ENCODE data around the gene PTGES. TPM values are rescaled to one million over a fixed set of nuclear protein-coding genes. Genes with fewer than 3 reads are reported as not detected.
"Not testable (repeated sequence)": the region's sequence is repeated elsewhere in the genome, so short reads cannot be mapped to it uniquely, and the experiment has no call there.

Gene PTGES
- total RNA-seq, 1 donor from 2014 or later, result 1.2 TPM

DNA sequence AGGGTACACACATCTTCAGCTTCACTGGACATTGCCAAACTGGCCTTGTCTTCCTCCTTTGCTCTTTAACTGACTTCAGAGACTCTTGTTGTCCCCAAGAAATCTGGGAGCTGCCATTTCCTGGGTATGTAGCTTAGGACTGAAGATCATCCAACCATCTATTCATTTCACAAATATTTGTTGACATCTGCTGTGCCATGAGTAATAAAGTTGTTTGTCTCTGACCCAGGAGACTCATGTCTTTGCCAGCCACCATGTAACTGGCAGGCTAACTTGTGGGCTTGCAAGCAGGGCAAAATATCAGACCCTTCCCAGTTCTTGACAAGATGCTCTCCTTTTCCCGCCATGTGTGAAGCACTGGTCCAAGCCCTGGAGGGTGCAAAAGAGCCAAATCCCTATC lies 33.0 kb upstream of the PTGES start:
- no peaks in the 10 kb centered on the region for H3K9me3 Mint-ChIP-seq
- no peak overlapping the region for H3K4me3 Mint-ChIP-seq

DNA sequence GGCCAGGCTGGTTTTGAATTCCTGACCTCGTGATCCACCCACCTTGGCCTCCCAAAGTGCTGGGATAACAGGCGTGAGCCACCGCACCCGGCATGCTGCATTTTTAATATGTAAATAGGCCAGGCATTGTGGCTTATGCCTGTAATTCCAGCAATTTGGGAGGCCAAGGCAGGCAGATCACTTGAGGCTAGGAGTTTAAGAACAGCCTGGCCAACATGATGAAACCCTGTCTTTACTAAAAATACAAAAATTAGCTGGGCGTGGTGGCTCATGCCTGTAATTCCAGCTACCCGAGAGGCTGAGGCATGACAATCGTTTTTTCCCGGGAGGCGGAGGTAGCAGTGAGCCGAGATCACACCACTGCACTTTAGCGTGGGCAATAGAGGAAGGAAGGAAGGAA lies 32.1 kb upstream of the PTGES start:
- not testable (repeated sequence) for H3K36me3 Mint-ChIP-seq (ENCODE audit: low read depth); H3K27ac Mint-ChIP-seq (ENCODE audit: unreplicated experiment); DNase-seq (ENCODE audit: low read depth, low spot score); H3K9me3 Mint-ChIP-seq; H3K4me1 Mint-ChIP-seq; H3K4me3 Mint-ChIP-seq
- peaks cover 43% of the 10 kb centered on the region for H3K27me3 Mint-ChIP-seq (ENCODE audit: low read depth)

More for the DNA sequence above, 33.0 kb upstream of the PTGES start:
- Mint-ChIP-seq H3K36me3 (ENCODE audit: low read depth) (no peaks in the 10 kb centered on the region), H3K27me3 (ENCODE audit: low read depth) (peaks cover 48% of the 10 kb centered on the region), H3K27ac (ENCODE audit: unreplicated experiment) (no peak overlapping the region), H3K4me1 (peaks cover 4% of the 10 kb centered on the region)
- TF ChIP-seq, protein P1, sequence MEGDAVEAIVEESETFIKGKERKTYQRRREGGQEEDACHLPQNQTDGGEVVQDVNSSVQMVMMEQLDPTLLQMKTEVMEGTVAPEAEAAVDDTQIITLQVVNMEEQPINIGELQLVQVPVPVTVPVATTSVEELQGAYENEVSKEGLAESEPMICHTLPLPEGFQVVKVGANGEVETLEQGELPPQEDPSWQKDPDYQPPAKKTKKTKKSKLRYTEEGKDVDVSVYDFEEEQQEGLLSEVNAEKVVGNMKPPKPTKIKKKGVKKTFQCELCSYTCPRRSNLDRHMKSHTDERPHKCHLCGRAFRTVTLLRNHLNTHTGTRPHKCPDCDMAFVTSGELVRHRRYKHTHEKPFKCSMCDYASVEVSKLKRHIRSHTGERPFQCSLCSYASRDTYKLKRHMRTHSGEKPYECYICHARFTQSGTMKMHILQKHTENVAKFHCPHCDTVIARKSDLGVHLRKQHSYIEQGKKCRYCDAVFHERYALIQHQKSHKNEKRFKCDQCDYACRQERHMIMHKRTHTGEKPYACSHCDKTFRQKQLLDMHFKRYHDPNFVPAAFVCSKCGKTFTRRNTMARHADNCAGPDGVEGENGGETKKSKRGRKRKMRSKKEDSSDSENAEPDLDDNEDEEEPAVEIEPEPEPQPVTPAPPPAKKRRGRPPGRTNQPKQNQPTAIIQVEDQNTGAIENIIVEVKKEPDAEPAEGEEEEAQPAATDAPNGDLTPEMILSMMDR (conservative IDR thresholded peaks at IDR 0.05), result no peak
- DNase-seq (ENCODE audit: low read depth, low spot score), result no peak

DNA sequence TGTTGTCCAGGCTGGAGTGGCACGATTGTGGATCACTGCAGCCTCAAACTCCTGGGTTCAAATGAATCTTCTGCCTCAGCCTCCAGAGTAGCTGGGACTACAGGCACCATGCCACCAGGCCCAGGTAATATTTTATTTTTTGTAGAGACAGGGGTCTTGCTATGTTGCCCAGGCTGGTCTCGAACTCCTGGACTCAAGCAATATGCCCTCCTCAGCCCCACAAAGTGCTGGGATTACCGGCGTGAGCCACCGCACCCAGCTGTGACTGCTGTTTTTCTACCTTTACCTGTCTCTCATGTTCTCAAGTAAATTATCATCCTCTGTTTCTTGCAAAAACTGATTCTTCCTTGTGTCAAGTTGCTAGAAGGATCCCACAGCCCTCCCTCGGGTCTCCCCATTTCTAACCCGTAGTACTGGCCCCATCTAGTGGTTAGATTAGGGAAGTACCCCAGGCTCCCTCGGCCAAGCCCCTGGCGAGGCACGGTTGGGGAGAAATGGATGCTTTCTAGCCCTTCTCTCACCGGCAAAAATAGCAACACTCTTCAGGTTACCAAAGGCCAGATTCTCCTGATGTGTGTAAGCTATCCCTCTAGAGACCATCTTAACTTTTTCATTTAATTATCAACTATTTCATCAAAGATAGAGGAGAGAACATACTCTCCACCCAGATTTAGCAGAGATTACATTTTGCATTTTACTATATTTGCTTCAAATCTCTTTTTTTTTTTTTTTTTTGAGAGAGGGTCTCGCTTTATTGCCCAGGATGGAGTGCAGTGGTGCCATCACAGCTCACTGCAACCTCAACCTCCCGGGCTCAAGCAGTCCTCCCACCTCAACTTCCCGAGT lies 30.9 kb upstream of the PTGES start:
- Mint-ChIP-seq H3K27ac (ENCODE audit: unreplicated experiment) (no peak overlapping the region), H3K4me3 (no peak overlapping the region), H3K27me3 (ENCODE audit: low read depth) (peaks cover 34% of the 10 kb centered on the region), H3K4me1 (peaks cover 4% of the 10 kb centered on the region), H3K9me3 (no peaks in the 10 kb centered on the region), H3K36me3 (ENCODE audit: low read depth) (no peaks in the 10 kb centered on the region)
- TF ChIP-seq, protein P1 (conservative IDR thresholded peaks at IDR 0.05), result peak; percentile 93
- peak; percentile 72 for DNase-seq (ENCODE audit: low read depth, low spot score)

DNA sequence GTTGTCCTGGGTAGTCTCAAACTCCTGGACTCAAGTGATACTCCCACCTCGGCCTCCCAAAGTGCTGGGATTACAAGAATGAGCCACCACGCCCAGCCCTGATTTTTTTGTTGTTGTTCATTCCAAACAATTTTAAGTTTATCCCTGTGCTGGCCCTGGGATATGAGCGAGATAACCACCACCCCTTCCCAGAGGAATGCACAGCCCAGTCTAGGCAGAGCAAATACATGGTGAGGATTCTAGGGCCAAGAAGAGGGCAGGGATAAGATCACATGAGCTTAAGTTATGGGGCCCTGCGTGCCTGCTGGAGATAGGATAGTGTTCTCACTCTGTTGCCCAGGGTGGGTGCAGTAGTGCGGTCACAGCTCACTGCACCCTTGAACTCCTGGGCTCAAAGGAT lies 29.1 kb upstream of the PTGES start:
- TF ChIP-seq, protein P1 (conservative IDR thresholded peaks at IDR 0.05), result no peak
- no peak for DNase-seq (ENCODE audit: low read depth, low spot score)
- H3K27ac Mint-ChIP-seq (ENCODE audit: unreplicated experiment), result peak overlapping the region; percentile 71

DNA sequence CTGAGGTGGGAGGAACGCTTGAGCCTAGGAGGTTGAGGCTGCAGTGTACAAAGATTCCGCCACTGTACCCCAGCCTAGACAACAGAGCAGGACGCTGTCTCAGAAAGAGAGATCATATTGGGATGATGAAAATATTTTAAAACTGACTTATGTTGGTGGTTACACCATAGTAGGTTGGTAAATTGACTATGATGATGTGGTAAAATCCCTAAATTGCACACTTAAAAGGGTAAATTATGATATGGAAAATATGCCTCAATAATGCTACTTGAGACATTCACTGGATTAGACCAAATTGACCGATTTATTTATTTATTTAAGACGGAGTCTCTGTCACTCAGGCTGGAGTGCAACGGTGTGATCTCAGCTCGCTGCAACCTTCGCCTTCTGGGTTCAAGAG lies 28.3 kb upstream of the PTGES start:
- TF ChIP-seq, protein P1 (conservative IDR thresholded peaks at IDR 0.05), result no peak
- H3K4me1 Mint-ChIP-seq, result peaks cover 13% of the 10 kb centered on the region
- H3K27me3 Mint-ChIP-seq (ENCODE audit: low read depth), result peaks cover 14% of the 10 kb centered on the region
- DNase-seq (ENCODE audit: low read depth, low spot score), result no peak
- no peaks in the 10 kb centered on the region for H3K36me3 Mint-ChIP-seq (ENCODE audit: low read depth)
- H3K4me3 Mint-ChIP-seq, result no peak overlapping the region
- H3K9me3 Mint-ChIP-seq, result no peaks in the 10 kb centered on the region
- H3K27ac Mint-ChIP-seq (ENCODE audit: unreplicated experiment), result no peak overlapping the region

More for the DNA sequence above, 29.1 kb upstream of the PTGES start:
- Mint-ChIP-seq H3K4me1 (peaks cover 12% of the 10 kb centered on the region), H3K9me3 (no peaks in the 10 kb centered on the region), H3K36me3 (ENCODE audit: low read depth) (no peaks in the 10 kb centered on the region), H3K27me3 (ENCODE audit: low read depth) (peaks cover 22% of the 10 kb centered on the region), H3K4me3 (no peak overlapping the region)

DNA sequence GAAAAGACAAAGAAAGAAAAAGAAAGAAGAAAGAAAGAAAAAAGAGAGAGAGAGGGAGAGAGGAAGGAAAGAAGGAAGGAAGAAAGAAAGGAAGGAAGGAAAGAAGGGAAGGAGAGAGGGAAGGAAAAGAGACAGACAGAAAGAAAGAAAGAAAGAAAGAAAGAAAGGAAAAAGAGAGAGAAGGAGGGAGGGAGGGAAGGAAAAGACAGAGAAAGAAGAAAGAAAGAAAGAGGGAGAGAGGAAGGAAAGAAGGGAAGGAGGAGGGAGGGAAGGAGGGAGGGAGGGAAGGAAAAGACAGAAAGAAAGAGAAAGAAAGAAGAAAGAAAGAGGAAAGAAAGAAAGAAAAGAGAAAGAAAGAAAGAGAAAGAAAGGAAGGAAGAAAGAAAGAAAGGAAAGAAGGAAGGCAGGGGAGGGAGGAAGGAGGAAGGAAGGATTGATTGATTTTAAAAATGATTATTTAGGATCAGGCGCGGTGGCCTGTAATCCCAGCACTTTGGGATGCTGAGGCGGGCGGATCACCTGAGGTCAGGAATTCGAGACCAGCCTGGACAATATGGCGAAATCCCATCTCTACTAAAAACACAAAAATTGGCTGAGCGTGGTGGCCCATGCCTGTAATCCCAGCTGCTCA lies 26.8 kb upstream of the PTGES start:
- Mint-ChIP-seq H3K27me3 (ENCODE audit: low read depth) (peaks cover 3% of the 10 kb centered on the region), H3K9me3 (no peaks in the 10 kb centered on the region), H3K4me3 (no peak overlapping the region), H3K36me3 (ENCODE audit: low read depth) (no peaks in the 10 kb centered on the region), H3K4me1 (peaks cover 13% of the 10 kb centered on the region), H3K27ac (ENCODE audit: unreplicated experiment) (no peak overlapping the region)
- TF ChIP-seq, protein P1 (conservative IDR thresholded peaks at IDR 0.05), result no peak
- DNase-seq (ENCODE audit: low read depth, low spot score), result no peak

Measured in neural crest cell (in vitro differentiated cells).